ENCODE data around the gene BSDC1. TPM values are rescaled to one million over a fixed set of nuclear protein-coding genes. Genes with fewer than 3 reads are reported as not detected.
A peak's percentile ranks its signal among the peaks of the same experiment; 100 is the strongest.

BSDC1 gene
- total and polyA plus RNA-seq, 2 of the 13 experiments (the other 11 are each of a cell fraction or from before 2014, with no cell fraction given) = 40.3 to 64.2 TPM

GRCh38 chr1:32345289-32345827 lies 48.9 kb downstream of the BSDC1 start (continued):
- no peak for TF ChIP-seq ZFYVE20 (CRISPR knock-in tag; IDR thresholded peaks at IDR 0.05; ENCODE audit: borderline replicate concordance, low read depth)
- TF ChIP-seq DNMT1 (CRISPR knock-in tag; IDR thresholded peaks at IDR 0.05) = no peak
- no peak for TF ChIP-seq ZNF274 (CRISPR knock-in tag; IDR thresholded peaks at IDR 0.05)
- no peak for TF ChIP-seq ZFP36L1 (CRISPR knock-in tag; IDR thresholded peaks at IDR 0.05)
- TF ChIP-seq SNAPC2 (CRISPR knock-in tag; IDR thresholded peaks at IDR 0.05) = no peak
- no peak for TF ChIP-seq HMGXB3 (CRISPR knock-in tag; IDR thresholded peaks at IDR 0.05; ENCODE audit: borderline replicate concordance)
- TF ChIP-seq BHLHE40 (IDR thresholded peaks at IDR 0.05; ENCODE audit: low read length) = no peak
- TF ChIP-seq FOXC1 (CRISPR knock-in tag; IDR thresholded peaks at IDR 0.05; ENCODE audit: borderline replicate concordance) = no peak
- TF ChIP-seq ZNF562 (CRISPR knock-in tag; IDR thresholded peaks at IDR 0.05; ENCODE audit: borderline replicate concordance) = no peak
- 0 out of 2 replicates have a peak, but pooled peaks have one; percentile 11 for TF ChIP-seq NFKB2 (CRISPR knock-in tag; IDR thresholded peaks at IDR 0.05; ENCODE audit: borderline replicate concordance)
- TF ChIP-seq NR2C2 (CRISPR knock-in tag; IDR thresholded peaks at IDR 0.05; ENCODE audit: borderline replicate concordance) = no peak
- TF ChIP-seq KDM3A (CRISPR knock-in tag; IDR thresholded peaks at IDR 0.05; ENCODE audit: low read depth) = no peak
- no peak for TF ChIP-seq ESRRA (CRISPR knock-in tag; IDR thresholded peaks at IDR 0.05; ENCODE audit: low read depth)
- no peak for TF ChIP-seq ZNF253 (CRISPR knock-in tag; IDR thresholded peaks at IDR 0.05; ENCODE audit: borderline replicate concordance)
- TF ChIP-seq ZBTB39 (CRISPR knock-in tag; IDR thresholded peaks at IDR 0.05) = no peak
- no peak for TF ChIP-seq TOPORS (CRISPR knock-in tag; IDR thresholded peaks at IDR 0.05)
- no peak for TF ChIP-seq ZNF414 (CRISPR knock-in tag; IDR thresholded peaks at IDR 0.05)
- peak; percentile 67; the same call in 1 of the 2 replicates for TF ChIP-seq ZNF292 (CRISPR knock-in tag; IDR thresholded peaks at IDR 0.05; ENCODE audit: borderline replicate concordance, low read depth)
- no peak for TF ChIP-seq PITX1 (CRISPR knock-in tag; IDR thresholded peaks at IDR 0.05)

Data from HepG2 (cell line).